Measurements from ENCODE around the gene MYOT.
A peak's percentile ranks its signal among the peaks of the same experiment; 100 is the strongest.
"Not testable (repeated sequence)": the region's sequence is repeated elsewhere in the genome, so short reads cannot be mapped to it uniquely, and the experiment has no call there.

Gene MYOT, protein sequence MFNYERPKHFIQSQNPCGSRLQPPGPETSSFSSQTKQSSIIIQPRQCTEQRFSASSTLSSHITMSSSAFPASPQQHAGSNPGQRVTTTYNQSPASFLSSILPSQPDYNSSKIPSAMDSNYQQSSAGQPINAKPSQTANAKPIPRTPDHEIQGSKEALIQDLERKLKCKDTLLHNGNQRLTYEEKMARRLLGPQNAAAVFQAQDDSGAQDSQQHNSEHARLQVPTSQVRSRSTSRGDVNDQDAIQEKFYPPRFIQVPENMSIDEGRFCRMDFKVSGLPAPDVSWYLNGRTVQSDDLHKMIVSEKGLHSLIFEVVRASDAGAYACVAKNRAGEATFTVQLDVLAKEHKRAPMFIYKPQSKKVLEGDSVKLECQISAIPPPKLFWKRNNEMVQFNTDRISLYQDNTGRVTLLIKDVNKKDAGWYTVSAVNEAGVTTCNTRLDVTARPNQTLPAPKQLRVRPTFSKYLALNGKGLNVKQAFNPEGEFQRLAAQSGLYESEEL

DNA sequence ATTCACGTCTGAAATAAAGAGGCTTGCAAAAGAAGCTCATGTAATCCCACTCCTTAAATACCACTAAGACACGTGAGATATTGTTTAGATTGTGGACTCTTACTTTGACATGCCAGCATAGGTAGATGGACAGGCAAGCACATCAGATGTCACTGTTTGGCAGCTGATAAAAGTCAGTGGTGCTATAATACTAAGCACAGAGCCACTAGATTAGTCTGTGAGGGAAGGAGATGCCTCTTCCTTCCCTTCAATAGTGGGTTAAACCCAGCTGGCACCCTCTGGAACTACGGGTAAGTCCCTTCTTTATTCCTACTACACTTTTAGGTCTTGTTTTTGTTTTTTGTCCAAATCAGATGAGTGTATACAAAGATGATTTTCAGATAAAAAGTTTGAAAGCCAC, at the start of gene MYOT:
Gene MYOT, plus strand, starts transcription at position 197 of the 400 bp plus-strand sequence. CDS start 2,792 bp downstream, outside the sequence.
- no peak for DNase-seq

DNA sequence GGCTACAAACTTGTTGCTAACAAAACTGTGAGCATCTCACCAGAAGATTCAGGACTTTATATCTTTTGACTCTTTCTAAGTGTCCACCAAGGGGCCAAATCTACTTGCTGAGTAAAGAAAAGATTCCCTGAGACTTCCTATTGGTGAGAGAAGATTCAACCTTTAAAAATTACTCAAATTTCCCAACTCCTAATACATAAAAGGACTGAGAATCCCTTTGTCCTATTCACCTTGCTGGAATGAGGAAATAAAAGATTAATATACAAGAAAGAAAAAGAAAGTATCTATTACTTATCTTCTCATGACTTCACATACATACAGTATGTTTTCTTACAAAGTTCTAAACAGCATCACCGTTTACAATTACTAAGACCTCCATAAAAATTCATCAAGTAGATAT, 47.9 kb upstream of the MYOT start:
- DNase-seq: no peak

DNA sequence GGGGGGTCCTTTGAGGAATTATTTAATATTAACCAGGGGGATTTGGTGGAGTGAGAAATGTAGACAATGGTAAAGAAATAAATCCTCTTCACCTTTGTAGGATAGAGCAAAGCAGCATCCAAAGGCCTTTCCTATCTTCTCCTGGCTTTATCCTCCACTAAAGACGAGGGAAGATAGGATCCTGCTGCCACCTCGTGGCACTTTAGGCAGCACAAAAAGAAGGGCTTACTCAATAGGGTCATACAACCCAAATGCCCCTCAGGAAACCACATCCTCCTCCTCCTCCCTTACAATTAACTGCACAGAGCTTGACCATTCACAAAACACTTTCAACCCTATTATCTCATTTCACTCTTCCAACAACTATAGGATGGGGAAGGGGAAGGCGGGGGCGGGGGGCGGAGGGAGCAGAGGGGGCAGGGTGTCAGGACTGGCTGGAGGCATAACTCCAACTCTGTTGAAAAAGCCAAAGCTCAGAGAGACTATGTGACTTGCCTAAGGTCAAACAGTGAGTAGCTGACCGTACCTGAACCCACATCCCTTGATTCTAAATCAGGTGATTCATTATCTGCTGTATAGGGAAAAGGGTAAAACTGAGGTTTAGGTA, 45.4 kb upstream of the MYOT start:
- peak; percentile 56 for DNase-seq

DNA sequence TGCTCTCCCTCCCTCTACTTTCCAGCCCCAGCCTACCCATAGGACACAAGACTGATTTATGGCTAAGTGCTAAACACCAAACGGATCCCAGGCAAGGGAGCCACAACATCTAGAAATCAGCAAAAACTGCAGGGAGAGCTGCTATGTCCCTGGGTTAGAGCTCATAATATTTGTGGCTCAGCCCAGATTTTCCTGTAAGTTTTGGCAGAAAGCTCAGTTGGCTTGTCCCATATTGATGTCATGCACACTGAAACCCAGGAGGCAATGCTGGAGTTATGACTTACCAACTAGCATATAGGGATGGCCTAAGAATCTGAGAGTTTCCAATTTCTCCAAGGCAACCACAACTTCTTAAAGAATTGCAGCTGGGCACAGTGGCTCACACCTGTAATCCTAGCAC, 44.7 kb upstream of the MYOT start:
- no peak for DNase-seq

DNA sequence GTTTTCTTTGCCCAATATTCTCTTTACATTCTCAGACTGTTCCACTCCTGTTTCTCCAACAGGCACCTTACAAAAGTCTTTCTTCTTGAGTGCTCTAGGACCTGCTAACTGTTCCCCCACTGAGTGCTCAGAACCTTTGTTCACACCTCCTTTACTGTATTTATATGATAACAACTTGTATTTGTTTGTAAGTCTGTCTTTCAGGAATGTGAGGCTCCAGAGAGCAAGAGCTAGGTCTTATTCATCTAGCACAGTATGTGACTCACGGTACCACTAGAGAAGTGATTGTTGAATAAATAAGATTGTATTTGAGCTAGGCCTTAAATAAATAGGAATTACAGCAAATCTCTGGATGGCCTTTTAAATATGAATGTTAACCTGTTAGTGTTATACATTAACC, 42.5 kb upstream of the MYOT start:
- DNase-seq: no peak

DNA sequence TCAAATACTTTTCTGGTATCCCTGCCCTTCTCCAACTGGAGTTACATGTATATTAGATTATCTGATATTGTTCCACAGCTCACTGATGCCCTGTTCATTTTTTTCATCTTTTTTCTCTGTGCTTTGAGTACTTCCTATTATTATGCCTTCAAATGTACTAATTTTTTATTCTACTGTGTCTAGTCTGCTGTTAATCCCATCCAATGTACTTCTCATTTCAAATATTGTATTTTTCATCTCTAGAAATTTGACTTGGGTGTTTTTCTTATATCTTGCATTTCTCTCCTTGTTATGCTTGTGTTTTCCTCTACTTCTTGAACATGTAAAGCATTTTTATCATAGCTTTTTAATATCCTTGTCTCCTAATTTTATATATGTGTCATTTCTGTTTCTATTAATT, 41.6 kb upstream of the MYOT start:
- DNase-seq: no peak

DNA sequence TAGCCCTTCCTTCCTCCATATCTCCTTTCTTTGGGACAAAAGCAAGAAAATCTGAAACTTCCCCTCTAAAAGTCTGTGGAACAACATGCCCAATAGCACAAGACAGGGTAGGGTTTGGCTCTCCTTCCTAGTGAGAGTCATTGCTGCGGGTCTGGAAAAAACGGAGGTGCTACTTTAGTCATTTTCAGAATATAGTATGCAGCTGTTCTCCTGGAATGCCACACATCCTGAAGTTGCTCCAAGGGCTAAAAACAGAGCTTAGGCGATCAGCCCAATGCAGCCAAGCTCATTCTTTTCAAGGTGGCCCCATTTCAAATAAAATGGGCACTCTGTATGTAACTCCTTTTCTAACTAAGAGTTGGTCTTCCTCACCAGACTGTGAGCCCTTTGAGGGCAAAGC, 39.5 kb upstream of the MYOT start:
- DNase-seq: no peak

DNA sequence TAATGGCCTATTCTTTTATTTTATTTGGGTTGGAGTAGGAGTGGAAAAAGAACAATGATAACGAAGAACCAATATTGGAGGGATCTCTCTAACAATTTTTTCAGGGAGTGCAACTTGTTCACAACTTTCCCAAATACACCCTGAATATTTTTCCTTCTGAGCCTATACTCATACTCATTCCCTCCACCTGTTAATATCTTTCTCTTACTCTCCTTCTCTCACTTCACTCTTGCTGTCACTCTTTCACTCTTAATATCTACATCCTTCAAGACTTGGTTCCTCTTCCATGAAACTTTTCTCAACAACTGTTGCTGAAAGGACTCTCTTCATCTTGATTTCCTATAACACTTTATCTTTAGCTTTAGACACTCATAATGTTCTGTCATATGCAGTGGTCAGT, 39.0 kb upstream of the MYOT start:
- DNase-seq: no peak

DNA sequence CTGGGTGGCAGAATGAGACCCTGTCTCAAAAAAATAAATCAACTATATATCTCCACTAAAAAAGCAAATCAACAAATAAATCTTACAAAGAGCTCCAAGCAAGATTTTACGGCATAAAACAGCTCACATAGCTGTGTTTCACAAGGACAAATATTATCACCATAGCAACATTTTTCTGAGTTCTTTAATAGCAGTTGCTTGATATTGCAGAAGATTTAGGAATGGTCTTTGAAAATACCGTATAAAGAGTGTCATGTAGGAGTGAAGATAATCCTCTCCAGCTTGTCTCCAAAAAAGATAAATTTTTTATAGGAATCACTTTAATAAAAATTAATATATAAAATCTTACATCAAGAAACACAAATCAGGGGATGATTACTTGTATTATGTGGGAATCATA, 36.6 kb upstream of the MYOT start:
- no peak for DNase-seq

DNA sequence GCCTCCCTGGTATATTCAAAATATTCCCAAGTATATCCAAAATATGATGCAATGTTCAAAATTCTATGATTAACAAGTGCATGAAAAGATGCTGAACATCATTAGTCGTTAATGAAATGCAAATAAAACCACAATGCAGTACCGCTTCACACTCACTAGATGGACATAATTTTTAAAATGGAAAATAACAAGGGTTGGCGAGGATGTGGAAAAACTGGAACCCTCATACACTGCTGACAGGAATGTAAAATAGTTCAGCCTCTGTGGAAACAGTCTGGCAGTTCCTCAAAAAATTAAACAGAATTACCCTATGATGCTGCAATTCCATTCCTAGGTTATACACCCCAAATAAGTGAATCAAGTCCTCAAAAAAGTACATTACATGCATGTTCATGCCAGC, 36.1 kb upstream of the MYOT start:
- DNase-seq: no peak

DNA sequence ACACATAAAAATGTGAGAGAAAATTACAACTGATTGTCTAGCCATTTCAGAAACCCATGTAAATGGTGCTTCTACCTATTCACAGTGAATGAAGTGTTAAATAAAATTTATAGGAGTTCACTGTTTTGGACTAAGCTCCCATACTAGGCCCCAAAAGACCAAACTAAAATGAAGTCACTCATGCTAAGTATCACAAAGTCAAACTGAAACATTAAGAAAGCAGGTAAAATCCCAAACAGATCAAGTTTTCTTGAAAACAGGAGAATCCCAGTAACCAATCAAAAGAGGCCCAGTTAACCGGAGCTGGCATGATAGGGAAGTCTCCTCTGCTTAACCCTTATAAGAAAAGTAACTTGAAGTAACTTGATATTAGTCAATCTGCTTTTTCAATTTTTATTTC, 35.2 kb upstream of the MYOT start:
- no peak for DNase-seq

DNA sequence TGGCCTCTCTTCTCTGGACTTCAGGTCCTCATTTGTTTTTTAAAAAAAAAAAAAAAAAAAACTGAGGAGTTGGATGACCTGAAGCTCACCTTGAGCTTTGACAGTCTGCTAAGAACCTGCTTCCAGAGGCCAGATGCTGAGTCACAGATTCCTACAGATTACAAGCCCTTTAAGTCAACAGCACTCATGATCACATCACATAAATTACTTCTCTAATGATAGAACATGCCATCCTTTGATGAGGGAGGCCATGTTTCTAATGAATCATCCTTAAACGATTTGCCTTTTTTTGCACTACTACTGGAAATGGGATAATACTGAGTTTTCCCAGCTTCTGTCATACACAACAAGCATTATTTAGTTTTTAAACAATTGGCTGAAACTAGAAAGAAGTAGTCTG, 34.2 kb upstream of the MYOT start:
- DNase-seq: no peak

DNA sequence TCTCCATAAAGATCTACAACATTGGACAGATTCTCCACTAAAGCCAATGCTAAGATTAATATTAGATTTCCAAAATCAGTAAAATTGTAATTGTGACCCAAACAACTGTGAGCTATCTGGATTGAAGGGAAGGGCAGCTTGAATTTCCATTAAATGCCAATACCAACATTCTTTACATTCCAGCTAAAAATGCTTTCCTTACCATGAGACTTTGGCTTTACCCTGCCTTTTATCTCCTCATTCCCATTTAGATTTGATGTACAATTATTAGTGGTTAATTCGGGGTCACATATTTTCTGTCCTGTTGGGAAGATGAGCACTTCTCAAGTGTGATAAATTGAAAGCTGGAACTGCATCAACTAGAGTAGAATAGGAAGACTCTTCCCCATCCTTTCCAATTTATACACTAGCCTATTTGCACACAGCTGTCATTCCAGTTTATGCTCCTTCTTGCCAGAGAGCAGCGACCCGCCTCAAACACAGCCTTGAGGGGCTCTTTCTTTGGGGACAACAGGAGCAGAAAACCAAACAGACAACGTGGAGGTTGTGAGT, 33.1 kb upstream of the MYOT start:
- no peak for DNase-seq

DNA sequence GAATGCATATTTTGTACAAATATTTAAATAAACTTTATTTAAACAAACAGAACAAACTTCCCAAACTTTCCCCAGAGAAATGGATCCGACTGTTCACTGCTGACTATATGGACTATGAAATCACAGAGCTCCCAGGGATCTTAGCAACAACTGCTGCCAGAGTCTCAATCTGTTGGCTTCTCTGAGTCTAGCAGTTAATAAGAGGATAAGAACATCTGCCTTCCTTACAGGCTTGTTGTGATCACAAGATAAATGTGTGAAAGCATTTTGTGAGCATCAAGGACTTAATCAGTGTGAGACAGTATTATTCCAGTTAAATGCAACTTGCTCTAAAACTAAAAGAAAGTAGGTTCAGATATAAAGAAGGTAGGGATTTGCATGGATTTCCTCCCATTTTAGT, 31.4 kb upstream of the MYOT start:
- no peak for DNase-seq

DNA sequence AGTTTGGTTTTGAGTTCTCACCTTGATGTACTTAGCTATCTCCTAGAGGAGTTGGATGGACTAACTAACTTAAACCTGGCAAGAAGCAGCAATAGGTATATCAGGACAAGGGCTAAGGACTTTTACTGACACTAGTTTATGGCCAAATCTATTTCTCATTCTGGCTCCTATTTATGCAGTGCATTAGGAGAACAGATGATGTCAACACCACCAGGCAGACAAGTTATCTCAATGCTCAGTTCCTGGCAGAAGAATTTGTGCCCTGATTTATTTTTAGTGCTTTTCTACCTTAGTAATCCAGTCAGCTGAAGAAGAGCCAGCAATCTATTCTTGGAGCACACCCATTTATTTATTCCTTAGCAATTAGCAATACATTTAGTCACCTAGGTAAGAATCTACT, 30.7 kb upstream of the MYOT start:
- DNase-seq: no peak

DNA sequence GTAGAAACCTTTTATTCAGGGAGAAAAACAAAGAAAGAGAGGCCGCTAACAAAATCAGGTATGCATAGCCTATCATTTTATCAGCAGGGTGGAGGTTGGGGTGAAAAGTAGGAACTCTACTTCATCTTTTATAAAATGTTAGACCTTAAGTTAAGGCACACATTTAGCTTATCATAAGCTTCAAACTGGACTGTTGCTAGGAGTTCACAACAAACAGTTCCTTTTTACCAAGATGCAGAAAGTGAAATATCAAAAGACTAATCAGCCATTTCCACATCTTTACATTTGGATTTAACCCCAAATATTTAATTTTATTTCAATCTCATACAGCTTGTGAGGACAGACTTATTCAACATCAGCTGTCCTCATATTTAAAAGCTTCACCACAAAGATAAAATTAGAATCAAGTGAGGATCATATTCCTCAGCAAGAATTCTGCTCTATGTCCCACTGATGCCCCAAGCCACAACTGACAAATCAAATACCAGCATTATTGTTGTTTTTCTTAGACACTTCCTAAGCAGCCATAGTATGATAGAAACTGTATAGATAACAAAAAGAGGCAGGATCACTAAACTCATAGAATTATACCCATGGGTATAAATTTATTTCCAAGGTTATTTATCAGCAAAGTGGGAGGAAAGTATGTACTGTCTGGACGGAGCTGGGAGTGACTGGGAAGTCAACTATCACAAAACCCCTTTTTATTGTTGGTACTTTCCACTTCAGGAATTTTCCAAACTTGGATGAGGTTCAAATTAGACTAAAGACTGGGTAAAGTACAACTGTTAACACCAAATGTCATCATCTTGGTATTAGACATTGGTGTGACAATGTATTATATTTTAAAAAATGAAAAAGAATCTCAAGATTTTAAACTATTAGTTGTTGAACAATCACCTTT, 29.9 kb upstream of the MYOT start:
- no peak for DNase-seq

DNA sequence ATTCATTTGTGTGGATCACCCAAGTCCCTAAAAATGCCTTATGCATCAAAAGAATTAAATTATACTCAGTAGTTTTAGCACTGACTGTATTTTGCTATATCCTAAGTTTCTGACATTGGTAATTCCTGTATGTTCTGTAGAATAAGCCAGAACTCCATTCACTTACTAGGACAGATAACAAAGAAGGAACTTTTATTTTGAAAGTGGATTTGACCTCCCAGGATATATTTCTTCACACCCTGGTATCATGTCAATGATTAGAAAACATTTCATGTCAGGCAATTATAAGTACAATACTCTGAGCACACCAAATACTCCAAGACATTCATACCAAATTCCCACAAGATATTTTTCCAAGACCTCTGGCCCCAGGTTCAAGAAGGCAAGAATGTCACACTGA, 28.7 kb upstream of the MYOT start:
- DNase-seq: no peak

DNA sequence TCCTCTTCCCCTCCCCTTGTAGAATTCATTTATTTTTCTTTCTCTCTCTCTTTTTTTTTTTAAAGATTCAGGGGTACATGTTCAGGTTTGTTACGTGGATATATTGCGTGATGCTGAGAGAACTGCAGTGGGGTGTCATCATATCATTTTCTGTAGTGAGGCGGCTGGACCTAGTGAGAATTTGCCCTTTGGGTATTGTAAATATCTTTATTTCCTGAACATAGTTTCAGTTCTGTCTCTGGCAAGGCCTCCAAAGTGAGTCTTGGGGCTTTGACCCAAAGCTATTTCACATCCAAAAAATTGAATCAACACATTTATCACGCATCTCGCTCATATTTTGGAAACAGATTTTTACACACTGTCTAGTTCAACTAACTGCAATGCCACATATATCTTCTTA, 25.4 kb upstream of the MYOT start:
- no peak for DNase-seq

DNA sequence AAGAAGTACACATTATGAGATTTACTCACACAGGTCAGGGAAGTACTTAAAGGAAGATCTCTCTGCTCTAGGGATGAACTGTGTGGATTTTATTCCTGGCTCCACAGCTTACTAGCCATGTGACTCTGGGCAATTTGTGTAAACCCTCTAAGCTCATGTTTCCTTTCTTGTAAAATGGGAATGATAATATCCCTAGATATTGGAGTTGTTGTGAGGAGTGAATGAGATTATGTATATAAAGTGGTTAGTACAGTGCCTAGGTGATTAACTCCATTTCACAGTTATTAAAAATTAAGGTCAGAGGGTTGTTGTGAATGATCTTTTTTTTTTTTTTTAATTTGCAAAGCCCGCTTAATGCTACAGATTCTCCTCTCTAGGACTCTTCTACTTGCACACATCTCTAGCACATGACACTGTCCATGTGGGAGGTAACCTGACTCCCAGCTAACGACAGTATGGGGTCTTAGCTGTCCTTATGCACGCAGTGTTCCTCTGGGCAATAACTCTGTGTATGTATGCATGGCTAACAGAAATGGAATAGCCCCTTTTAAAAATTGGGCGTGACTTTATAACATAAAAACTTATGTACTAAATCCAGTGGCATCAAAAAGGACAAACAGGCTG, 23.9 kb upstream of the MYOT start:
- DNase-seq: no peak

DNA sequence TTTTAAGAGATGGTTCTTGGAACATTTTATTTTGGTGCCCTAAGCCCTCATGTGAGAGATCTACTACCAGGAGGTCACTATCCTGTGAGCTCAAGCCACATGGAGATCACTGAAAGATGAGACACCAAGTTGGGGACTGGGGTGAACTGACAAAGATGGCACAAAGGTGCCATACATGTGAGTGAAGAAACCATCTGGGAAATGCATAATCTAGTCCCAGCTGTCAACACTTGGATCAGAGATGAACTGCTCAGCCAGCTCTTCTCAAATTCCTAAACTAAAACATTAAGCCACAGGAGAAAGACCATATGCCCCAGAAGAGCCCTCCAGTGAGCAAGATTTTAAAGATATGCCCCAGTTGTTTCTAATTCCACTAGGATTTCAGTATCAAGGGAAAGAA, 22.2 kb upstream of the MYOT start:
- no peak for DNase-seq

DNA sequence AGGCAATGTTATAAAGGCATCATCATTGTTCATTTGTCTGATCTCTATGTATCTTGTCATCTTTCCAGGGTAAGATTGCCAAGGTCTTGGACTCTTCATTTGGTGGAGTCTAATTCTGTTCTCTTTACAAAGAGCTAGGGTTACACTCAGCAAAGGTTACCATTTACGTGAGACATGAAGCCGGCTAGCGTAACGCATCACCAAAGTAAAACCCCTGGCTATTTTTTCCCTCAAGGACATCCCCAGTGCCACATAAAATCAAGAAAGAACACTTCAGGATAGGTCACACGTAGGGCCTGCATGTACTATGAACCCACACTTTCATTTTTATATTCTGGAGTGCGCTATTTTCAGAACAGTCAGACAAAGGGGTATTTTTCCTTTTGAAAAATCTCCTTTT, 20.0 kb upstream of the MYOT start:
- DNase-seq: no peak

DNA sequence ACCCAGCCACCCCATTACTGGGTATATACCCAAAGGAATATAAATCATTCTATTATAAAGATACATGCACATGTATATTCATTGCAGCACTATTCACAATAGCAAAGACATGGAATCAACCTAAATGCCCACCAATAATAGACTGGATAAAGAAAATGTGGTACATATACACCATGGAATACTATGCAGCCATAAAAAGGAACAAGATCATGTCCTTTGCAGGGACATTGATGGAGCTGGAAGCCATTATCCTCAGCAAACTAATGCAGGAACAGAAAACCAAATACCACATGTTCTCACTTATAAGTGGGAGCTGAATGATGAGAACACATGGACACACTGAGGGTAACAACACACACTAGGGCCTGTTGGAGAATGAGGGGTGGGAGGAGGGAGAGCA, 14.5 kb upstream of the MYOT start:
- DNase-seq: not testable (repeated sequence)

DNA sequence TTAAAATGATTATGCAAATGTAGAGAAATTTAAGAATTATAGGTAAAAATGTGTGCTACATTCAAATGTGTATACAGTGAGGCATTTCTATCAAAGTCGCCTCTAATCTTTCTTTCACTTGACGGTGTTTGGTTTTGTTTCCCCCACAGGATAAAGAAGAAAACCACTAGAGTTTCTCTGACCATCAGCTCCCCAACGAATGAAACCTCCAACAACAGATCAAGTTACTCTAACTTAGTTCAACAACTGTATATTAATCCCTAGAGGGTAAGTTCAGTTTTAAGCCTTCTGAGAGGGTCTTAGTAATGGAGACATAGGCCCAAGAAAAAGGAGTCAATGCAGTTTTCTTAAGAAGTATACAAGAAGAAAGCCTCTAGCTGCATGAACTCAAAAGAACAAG, 11.5 kb upstream of the MYOT start:
- no peak for DNase-seq
